AG09309 (cell line): ENCODE data around the gene ANKRD17.

Experiments
- DNase-seq: peaks from one replicate; pipeline ENCODE4 v3.0.0-alpha.2; 2010; ENCODE audit warnings: low read depth
- H3K4me3 ChIP-seq: 2 replicates; pipeline ENCODE4 v1.5.1; 2011; ENCODE audit warnings: mild to moderate bottlenecking, low read depth, low read length, moderate library complexity; ENCODE audit not compliant: control insufficient read depth
- TF ChIP-seq, protein P1 (sequence below): IDR thresholded peaks from 2 replicates; pipeline ENCODE4 v1.5.1; 2011; ENCODE audit warnings: mild to moderate bottlenecking, low read depth, low read length, inconsistent platforms; ENCODE audit not compliant: insufficient read depth, control insufficient read depth; ENCODE audit errors: missing control alignments

ANKRD17 gene

DNA sequence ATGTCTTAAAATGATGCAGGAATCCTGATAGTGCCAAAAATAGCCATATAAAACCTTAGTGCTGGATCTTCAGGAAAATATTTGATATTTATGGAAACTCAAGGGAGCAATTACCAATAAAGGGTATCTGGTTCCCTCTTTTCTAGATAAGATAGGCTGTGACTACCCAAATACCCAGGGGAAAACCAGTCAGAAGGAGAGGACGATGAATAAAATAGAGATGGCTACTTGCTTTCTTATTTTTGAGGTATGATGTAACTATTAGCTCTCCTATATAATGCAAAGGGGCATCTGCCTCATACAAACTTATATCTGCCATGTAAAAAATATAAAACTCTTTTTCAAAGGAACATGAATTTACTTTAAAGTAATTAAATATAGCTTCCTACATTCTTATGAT is 165.7 kb downstream of the ANKRD17 start:
- H3K4me3 ChIP-seq: no peak overlapping the region
- TF ChIP-seq, protein P1, sequence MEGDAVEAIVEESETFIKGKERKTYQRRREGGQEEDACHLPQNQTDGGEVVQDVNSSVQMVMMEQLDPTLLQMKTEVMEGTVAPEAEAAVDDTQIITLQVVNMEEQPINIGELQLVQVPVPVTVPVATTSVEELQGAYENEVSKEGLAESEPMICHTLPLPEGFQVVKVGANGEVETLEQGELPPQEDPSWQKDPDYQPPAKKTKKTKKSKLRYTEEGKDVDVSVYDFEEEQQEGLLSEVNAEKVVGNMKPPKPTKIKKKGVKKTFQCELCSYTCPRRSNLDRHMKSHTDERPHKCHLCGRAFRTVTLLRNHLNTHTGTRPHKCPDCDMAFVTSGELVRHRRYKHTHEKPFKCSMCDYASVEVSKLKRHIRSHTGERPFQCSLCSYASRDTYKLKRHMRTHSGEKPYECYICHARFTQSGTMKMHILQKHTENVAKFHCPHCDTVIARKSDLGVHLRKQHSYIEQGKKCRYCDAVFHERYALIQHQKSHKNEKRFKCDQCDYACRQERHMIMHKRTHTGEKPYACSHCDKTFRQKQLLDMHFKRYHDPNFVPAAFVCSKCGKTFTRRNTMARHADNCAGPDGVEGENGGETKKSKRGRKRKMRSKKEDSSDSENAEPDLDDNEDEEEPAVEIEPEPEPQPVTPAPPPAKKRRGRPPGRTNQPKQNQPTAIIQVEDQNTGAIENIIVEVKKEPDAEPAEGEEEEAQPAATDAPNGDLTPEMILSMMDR: no peak
- DNase-seq: no peak

GRCh38 chr4:73090738-73091137 is 167.9 kb downstream of the ANKRD17 start:
- TF ChIP-seq, protein P1: no peak
- no peak overlapping the region for H3K4me3 ChIP-seq
- DNase-seq: no peak

GRCh38 chr4:73087871-73088270 is 170.7 kb downstream of the ANKRD17 start:
- no peak overlapping the region for H3K4me3 ChIP-seq
- TF ChIP-seq, protein P1: no peak

DNA sequence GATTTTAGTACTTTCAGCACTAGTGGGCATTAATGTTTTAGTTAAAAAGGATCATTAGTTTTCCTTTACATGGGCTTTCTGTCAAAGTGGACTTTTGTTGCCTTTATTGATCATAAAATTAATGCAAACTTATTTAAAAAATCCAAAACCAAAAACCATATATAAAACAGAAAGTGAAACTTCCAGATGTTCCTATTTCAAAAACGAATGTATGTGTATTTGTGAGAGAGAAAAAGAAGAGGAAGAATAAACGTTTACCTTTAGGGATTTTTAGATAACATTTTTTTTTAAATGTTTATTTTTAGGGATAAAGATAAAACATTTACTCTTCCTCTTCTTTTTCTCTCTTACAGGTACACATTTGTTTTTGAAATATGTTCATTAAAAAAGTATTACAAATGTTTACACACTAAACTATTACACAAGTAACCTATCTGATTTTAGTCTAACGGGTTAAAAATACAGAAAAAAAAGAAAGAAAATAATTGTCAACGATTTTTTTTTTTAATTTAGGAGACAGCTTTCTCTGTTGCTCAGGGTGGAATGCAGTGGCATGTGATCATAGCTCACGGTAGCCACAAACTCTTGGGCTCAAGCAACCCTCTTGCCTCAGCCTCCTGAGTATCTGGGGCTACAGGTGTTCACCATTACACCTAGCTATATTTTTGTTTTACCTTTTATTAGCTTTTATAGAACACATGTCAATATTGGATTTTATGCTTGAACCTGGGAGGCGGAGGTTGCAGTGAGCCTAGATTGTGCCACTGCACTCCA is 172.3 kb downstream of the ANKRD17 start:
- no peak overlapping the region for H3K4me3 ChIP-seq
- TF ChIP-seq, protein P1: no peak
- DNase-seq: no peak

More at GRCh38 chr4:73087871-73088270, 170.7 kb downstream of the ANKRD17 start:
- no peak for DNase-seq

DNA sequence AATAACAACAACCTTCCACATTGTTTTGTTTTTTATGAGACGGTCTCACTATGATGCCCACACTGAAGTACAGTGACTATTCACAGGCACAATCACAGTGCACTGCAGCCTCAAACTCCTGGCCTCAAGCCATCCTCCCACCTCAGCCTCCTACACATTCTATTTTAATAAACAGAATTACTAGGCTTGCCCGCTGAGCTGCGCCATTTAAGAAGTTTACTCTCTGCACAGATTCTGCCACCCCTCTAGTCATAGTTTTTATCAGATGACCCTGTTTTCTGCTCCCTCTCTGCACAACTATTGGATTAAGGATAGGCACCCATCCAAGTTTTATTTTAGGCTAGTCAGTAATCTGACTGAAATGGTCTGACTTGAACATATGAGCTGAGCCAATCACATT is 177.8 kb downstream of the ANKRD17 start:
- DNase-seq: no peak
- TF ChIP-seq, protein P1: no peak
- H3K4me3 ChIP-seq: no peak overlapping the region

DNA sequence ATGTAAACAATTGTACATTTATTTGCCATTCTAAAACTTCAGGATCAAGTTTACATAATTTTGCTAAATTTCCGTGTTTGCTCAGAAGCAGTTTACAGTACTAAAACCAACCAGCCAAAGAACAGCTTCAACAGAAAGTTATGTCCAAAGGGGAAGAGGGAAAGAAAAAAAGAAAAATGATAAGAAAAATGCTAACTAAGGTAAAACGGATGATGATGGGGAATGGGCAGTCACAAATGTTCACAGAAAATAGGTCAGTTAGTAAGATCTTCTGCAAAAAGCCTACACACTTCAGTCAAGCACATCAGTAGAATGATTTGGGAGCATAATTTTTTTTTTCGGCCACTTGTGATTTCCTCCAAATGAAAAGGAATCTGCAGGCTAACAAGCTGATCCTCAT is 182.8 kb downstream of the ANKRD17 start:
- no peak for DNase-seq
- no peak overlapping the region for H3K4me3 ChIP-seq
- TF ChIP-seq, protein P1: no peak

DNA sequence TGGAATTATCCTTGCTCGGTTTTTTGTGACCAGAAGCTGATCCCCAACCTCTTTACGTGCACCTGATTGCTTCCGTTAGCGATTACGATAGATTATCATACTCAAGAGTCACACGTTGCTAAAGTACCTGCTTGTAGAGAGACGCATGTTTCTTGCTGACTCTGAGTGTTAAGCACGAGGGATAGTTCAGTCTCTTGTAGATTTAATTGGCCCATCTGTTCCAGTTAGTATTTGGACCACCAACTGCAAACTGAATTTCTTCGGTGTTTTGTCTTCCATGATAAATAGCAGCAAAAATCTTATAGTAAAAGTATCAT is 188.6 kb downstream of the ANKRD17 start:
- no peak for DNase-seq
- peak overlapping the region; percentile 39 for H3K4me3 ChIP-seq
- TF ChIP-seq, protein P1: no peak
